Trophoblast cell (in vitro differentiated cells and primary cell): ENCODE measurements around the gene ASB18.

Source experiments
- DNase-seq, 2 donors: peaks; one replicate each; pipeline ENCODE4 v3.0.0-alpha.2; 2016
- H2AFZ ChIP-seq: 2 replicates; pipeline ENCODE4 v1.6.1; 2013; ENCODE audit warnings: low read length, moderate library complexity, mild to moderate bottlenecking; ENCODE audit not compliant: insufficient read depth, poor library complexity
- H2AK5ac ChIP-seq: 2 replicates; pipeline ENCODE4 v1.6.1; 2013; ENCODE audit warnings: mild to moderate bottlenecking, low read length
- H2BK120ac ChIP-seq: 2 replicates; pipeline ENCODE4 v1.6.1; 2013; ENCODE audit warnings: low read length, mild to moderate bottlenecking, moderate library complexity; ENCODE audit not compliant: insufficient read depth, poor library complexity
- H2BK12ac ChIP-seq: 2 replicates; pipeline ENCODE4 v1.6.1; 2013; ENCODE audit warnings: mild to moderate bottlenecking, low read length, moderate library complexity
- H2BK5ac ChIP-seq: 2 replicates; pipeline ENCODE4 v1.6.1; 2013; ENCODE audit warnings: low read length, low read depth, moderate library complexity, mild to moderate bottlenecking; ENCODE audit not compliant: poor library complexity
- H3K14ac ChIP-seq: 2 replicates; pipeline ENCODE4 v1.6.1; 2013; ENCODE audit warnings: mild to moderate bottlenecking, low read length
- H3K18ac ChIP-seq: 2 replicates; pipeline ENCODE4 v1.6.1; 2013; ENCODE audit warnings: mild to moderate bottlenecking, low read length
- H3K23ac ChIP-seq: 2 replicates; pipeline ENCODE4 v1.6.1; 2013; ENCODE audit warnings: low read length
- H3K27ac ChIP-seq: 2 replicates; pipeline ENCODE4 v1.5.1; 2013; ENCODE audit warnings: low read depth, mild to moderate bottlenecking, inconsistent platforms, low read length, moderate library complexity
- H3K27me3 ChIP-seq: 2 replicates; pipeline ENCODE4 v1.6.1; 2013; ENCODE audit warnings: inconsistent platforms, mild to moderate bottlenecking, low read length, moderate library complexity; ENCODE audit not compliant: insufficient read depth
- H3K36me3 ChIP-seq, 2 experiments: 1 replicate in 1 of 2; 2 replicates in 1 of 2; pipeline ENCODE4 v1.6.1; 2013; ENCODE audit warnings: low read length in 2 of 2, mild to moderate bottlenecking in 2 of 2, moderate library complexity in 1 of 2; ENCODE audit not compliant: insufficient read depth in 2 of 2, control insufficient read depth in 1 of 2
- H3K4ac ChIP-seq: 2 replicates; pipeline ENCODE4 v1.6.1; 2013; ENCODE audit warnings: low read depth, mild to moderate bottlenecking, low read length, moderate library complexity
- H3K4me1 ChIP-seq, 2 experiments: 1 replicate in 1 of 2; 2 replicates in 1 of 2; pipeline ENCODE4 v1.6.1; 2013; ENCODE audit warnings: low read length in 2 of 2, mild to moderate bottlenecking in 2 of 2, moderate library complexity in 1 of 2; ENCODE audit not compliant: insufficient read depth in 2 of 2, control insufficient read depth in 1 of 2
- H3K4me2 ChIP-seq: 2 replicates; pipeline ENCODE4 v1.6.1; 2013; ENCODE audit warnings: inconsistent platforms, mild to moderate bottlenecking, low read length, moderate library complexity
- H3K4me3 ChIP-seq: 2 replicates; pipeline ENCODE4 v1.5.1; 2013; ENCODE audit warnings: mild to moderate bottlenecking, low read depth, low read length, inconsistent platforms
- H3K79me1 ChIP-seq: one replicate; pipeline ENCODE4 v1.6.1; 2013; ENCODE audit warnings: low read length
- H3K79me2 ChIP-seq: 2 replicates; pipeline ENCODE4 v1.6.1; 2013; ENCODE audit warnings: low read length, mild to moderate bottlenecking; ENCODE audit not compliant: control insufficient read depth, insufficient read depth, poor library complexity
- H3K9ac ChIP-seq: 2 replicates; pipeline ENCODE4 v1.6.1; 2013; ENCODE audit warnings: mild to moderate bottlenecking, low read length
- H3K9me3 ChIP-seq: 2 replicates; pipeline ENCODE4 v1.6.1; 2013; ENCODE audit warnings: low read depth, mild to moderate bottlenecking, control low read depth, inconsistent platforms, low read length; ENCODE audit not compliant: insufficient read depth
- H4K12ac ChIP-seq: 2 replicates; pipeline ENCODE4 v1.6.1; 2013; ENCODE audit warnings: low read depth, mild to moderate bottlenecking, low read length, moderate library complexity
- H4K8ac ChIP-seq: 2 replicates; pipeline ENCODE4 v1.6.1; 2013; ENCODE audit warnings: low read depth, mild to moderate bottlenecking, low read length, moderate library complexity
- H4K91ac ChIP-seq: one replicate; pipeline ENCODE4 v1.6.1; 2013; ENCODE audit warnings: low read depth, mild to moderate bottlenecking, low read length, moderate library complexity
- WGBS: extraction: QIAGEN DNeasy Blood & Tissue Kit; methylation state at CpG from one replicate; pipeline ENCODE4 v1.1.7; 2013; ENCODE audit warnings: missing lambda C conversion rate; ENCODE audit not compliant: insufficient read length, insufficient coverage; ENCODE audit errors: extremely low coverage; 5-methylcytosine and 5-hydroxymethylcytosine counted together

Gene ASB18

GRCh38 chr2:236294647-236295046 is 30.4 kb upstream of the ASB18 start:
- Histone ChIP-seq H3K14ac (no peak overlapping the region), H3K4me3 (no peak overlapping the region), H3K79me1 (no peaks in the 10 kb centered on the region), H3K4me1 (no peaks in the 10 kb centered on the region), H4K8ac (no peak overlapping the region), H3K4ac (no peak overlapping the region), H2AFZ (no peak overlapping the region), H3K27me3 (no peaks in the 10 kb centered on the region), H3K27ac (no peak overlapping the region), H3K9ac (no peak overlapping the region), H3K36me3 (no peaks in the 10 kb centered on the region), H2BK120ac (no peak overlapping the region), H3K9me3 (peaks cover 3% of the 10 kb centered on the region), H4K12ac (no peak overlapping the region), H2BK5ac (no peak overlapping the region), H2AK5ac (no peak overlapping the region), H4K91ac (no peak overlapping the region), H3K79me2 (no peaks in the 10 kb centered on the region), H3K18ac (no peak overlapping the region), H2BK12ac (no peak overlapping the region), H3K4me2 (no peak overlapping the region), H3K23ac (no peak overlapping the region)
- WGBS: no CpG with 5 or more reads among the region's 9 CpGs
- DNase-seq: no peak

GRCh38 chr2:236293241-236293810 is 29.1 kb upstream of the ASB18 start:
- H3K27me3 ChIP-seq: no peaks in the 10 kb centered on the region
- no peak overlapping the region for H3K9ac ChIP-seq
- no peak overlapping the region for H3K4ac ChIP-seq
- peaks cover 3% of the 10 kb centered on the region for H3K9me3 ChIP-seq
- H2AK5ac ChIP-seq: no peak overlapping the region
- no peaks in the 10 kb centered on the region for H3K36me3 ChIP-seq
- H3K4me1 ChIP-seq: no peaks in the 10 kb centered on the region
- no peak overlapping the region for H2BK5ac ChIP-seq
- H4K91ac ChIP-seq: no peak overlapping the region
- DNase-seq: no peak
- no peak overlapping the region for H3K18ac ChIP-seq
- WGBS: no CpG with 5 or more reads among the region's 6 CpGs
- H3K4me2 ChIP-seq: no peak overlapping the region
- H3K4me3 ChIP-seq: no peak overlapping the region
- no peak overlapping the region for H3K23ac ChIP-seq
- no peak overlapping the region for H4K12ac ChIP-seq
- H3K79me2 ChIP-seq: no peaks in the 10 kb centered on the region
- no peaks in the 10 kb centered on the region for H3K79me1 ChIP-seq
- no peak overlapping the region for H4K8ac ChIP-seq
- no peak overlapping the region for H2AFZ ChIP-seq
- H3K14ac ChIP-seq: no peak overlapping the region
- H2BK120ac ChIP-seq: no peak overlapping the region
- H2BK12ac ChIP-seq: no peak overlapping the region
- H3K27ac ChIP-seq: no peak overlapping the region

GRCh38 chr2:236291911-236292310 is 27.7 kb upstream of the ASB18 start:
- H3K79me2 ChIP-seq: no peaks in the 10 kb centered on the region
- H3K9me3 ChIP-seq: peaks cover 5% of the 10 kb centered on the region
- no CpG with 5 or more reads among the region's 3 CpGs for WGBS
- H3K23ac ChIP-seq: no peak overlapping the region
- no peak overlapping the region for H4K12ac ChIP-seq
- H3K4me2 ChIP-seq: no peak overlapping the region
- no peak overlapping the region for H3K27ac ChIP-seq
- no peak overlapping the region for H4K91ac ChIP-seq
- H2BK5ac ChIP-seq: no peak overlapping the region
- no peaks in the 10 kb centered on the region for H3K27me3 ChIP-seq
- no peak overlapping the region for H3K14ac ChIP-seq
- no peaks in the 10 kb centered on the region for H3K4me1 ChIP-seq
- H2AFZ ChIP-seq: no peak overlapping the region
- no peak overlapping the region for H2BK120ac ChIP-seq
- no peak overlapping the region for H3K4me3 ChIP-seq
- no peak for DNase-seq
- H4K8ac ChIP-seq: no peak overlapping the region
- no peak overlapping the region for H2AK5ac ChIP-seq
- H3K36me3 ChIP-seq: no peaks in the 10 kb centered on the region
- no peak overlapping the region for H2BK12ac ChIP-seq
- H3K9ac ChIP-seq: no peak overlapping the region
- H3K4ac ChIP-seq: no peak overlapping the region
- H3K79me1 ChIP-seq: no peaks in the 10 kb centered on the region
- H3K18ac ChIP-seq: no peak overlapping the region

GRCh38 chr2:236291476-236291875 is 27.3 kb upstream of the ASB18 start:
- H3K9ac ChIP-seq: no peak overlapping the region
- H2AK5ac ChIP-seq: no peak overlapping the region
- H2AFZ ChIP-seq: no peak overlapping the region
- H3K9me3 ChIP-seq: peaks cover 5% of the 10 kb centered on the region
- H3K79me2 ChIP-seq: no peaks in the 10 kb centered on the region
- no peak overlapping the region for H4K12ac ChIP-seq
- H3K4ac ChIP-seq: no peak overlapping the region
- no peak overlapping the region for H3K4me2 ChIP-seq
- H3K27me3 ChIP-seq: no peaks in the 10 kb centered on the region
- no peak overlapping the region for H4K8ac ChIP-seq
- H2BK120ac ChIP-seq: no peak overlapping the region
- H3K79me1 ChIP-seq: no peaks in the 10 kb centered on the region
- no peak overlapping the region for H3K23ac ChIP-seq
- no peaks in the 10 kb centered on the region for H3K36me3 ChIP-seq
- no peak overlapping the region for H3K27ac ChIP-seq
- no peak overlapping the region for H2BK5ac ChIP-seq
- DNase-seq: no peak
- no peaks in the 10 kb centered on the region for H3K4me1 ChIP-seq
- no peak overlapping the region for H4K91ac ChIP-seq
- no peak overlapping the region for H3K18ac ChIP-seq
- H3K4me3 ChIP-seq: no peak overlapping the region
- H3K14ac ChIP-seq: no peak overlapping the region
- H2BK12ac ChIP-seq: no peak overlapping the region
